Measurements from ENCODE around the gene RCC1. TPM values are rescaled to one million over a fixed set of nuclear protein-coding genes. Genes with fewer than 3 reads are reported as not detected.
"Not testable (repeated sequence)": the region's sequence is repeated elsewhere in the genome, so short reads cannot be mapped to it uniquely, and the experiment has no call there.

RCC1 gene
- total RNA-seq, 1 experiment from 2014 or later = 42.4 TPM

DNA sequence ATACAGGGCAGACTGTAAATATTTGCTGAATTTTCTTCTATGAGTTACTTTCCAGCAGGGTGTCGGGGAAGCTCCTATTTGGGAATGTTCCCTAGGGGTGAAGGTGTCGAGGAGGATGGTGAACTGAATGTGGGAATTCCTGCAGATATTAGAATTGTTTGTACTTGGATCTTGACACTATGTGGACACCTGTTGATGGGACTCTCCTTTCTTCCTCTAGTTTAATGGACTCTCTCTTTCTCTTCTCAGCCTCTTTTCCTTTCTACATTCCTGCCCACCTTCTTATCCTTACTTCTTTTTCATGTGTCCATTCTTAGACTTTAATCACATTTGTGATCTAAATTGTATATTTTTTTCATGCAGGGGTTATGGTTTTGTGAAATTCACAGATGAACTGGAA, 61.1 kb downstream of the RCC1 start:
- no peak overlapping the region for H3K27ac Mint-ChIP-seq (ENCODE audit: low read depth, unreplicated experiment)
- H3K4me1 Mint-ChIP-seq (ENCODE audit: insufficient read depth, unreplicated experiment) = no peaks in the 10 kb centered on the region
- no peaks in the 10 kb centered on the region for H3K9me3 Mint-ChIP-seq (ENCODE audit: unreplicated experiment)
- peaks cover 85% of the 10 kb centered on the region for H3K36me3 Mint-ChIP-seq (ENCODE audit: insufficient read depth, unreplicated experiment)
- no TSS peak for BruUV-seq (replicated peaks)
- TF ChIP-seq, protein P1, sequence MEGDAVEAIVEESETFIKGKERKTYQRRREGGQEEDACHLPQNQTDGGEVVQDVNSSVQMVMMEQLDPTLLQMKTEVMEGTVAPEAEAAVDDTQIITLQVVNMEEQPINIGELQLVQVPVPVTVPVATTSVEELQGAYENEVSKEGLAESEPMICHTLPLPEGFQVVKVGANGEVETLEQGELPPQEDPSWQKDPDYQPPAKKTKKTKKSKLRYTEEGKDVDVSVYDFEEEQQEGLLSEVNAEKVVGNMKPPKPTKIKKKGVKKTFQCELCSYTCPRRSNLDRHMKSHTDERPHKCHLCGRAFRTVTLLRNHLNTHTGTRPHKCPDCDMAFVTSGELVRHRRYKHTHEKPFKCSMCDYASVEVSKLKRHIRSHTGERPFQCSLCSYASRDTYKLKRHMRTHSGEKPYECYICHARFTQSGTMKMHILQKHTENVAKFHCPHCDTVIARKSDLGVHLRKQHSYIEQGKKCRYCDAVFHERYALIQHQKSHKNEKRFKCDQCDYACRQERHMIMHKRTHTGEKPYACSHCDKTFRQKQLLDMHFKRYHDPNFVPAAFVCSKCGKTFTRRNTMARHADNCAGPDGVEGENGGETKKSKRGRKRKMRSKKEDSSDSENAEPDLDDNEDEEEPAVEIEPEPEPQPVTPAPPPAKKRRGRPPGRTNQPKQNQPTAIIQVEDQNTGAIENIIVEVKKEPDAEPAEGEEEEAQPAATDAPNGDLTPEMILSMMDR (IDR thresholded peaks at IDR 0.05; ENCODE audit: unreplicated experiment) = no peak
- DNase-seq (ENCODE audit: unreplicated experiment) = no peak
- ChIA-PET POLR2A (interaction anchor here (0.6 to 1.5 kb wide), 4 partner anchors 11 to 467 kb away, joined by 3 to 4 read pairs (median 4); no protein-coding TSS in a partner anchor), CTCF (interaction anchor here (0.6 to 0.7 kb wide), 2 partner anchors 12 to 40 kb away, joined by 3 to 5 read pairs; no protein-coding TSS in a partner anchor)
- no peak overlapping the region for H3K4me3 Mint-ChIP-seq (ENCODE audit: unreplicated experiment)
- no peaks in the 10 kb centered on the region for H3K27me3 Mint-ChIP-seq (ENCODE audit: insufficient read depth, unreplicated experiment)
- intact Hi-C loops (cut with micrococcal nuclease) = no loop called here

DNA sequence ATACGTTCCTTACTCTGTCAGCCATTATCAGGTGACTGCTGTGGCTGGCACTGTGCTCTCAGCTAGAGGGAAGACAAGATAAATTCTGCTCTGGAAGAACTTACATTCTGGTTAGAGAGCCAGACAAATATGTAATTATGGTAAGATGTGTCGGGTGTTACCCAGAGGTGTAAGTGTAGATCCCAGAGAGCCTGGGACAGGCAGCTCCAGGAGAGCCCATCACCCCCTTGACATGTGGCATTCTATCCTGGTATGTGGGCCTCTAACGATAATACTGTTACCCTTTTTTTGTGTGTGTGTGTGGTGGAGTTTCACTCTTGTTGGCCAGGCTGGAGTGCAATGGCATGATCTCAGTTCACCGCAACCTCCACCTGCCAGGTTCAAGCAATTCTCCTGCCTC, 66.1 kb downstream of the RCC1 start:
- no TSS peak for BruUV-seq (replicated peaks)
- POLR2A ChIA-PET = interaction anchor here (1.4 to 3.8 kb wide), 3 partner anchors 10 to 97 kb away, joined by 3 to 26 read pairs (median 7); partner anchors contain the start of genes GMEB1 and TRNAU1AP
- Mint-ChIP-seq H3K27me3 (ENCODE audit: insufficient read depth, unreplicated experiment) (no peaks in the 10 kb centered on the region), H3K27ac (ENCODE audit: low read depth, unreplicated experiment) (no peak overlapping the region), H3K36me3 (ENCODE audit: insufficient read depth, unreplicated experiment) (peaks cover 79% of the 10 kb centered on the region), H3K4me1 (ENCODE audit: insufficient read depth, unreplicated experiment) (no peaks in the 10 kb centered on the region), H3K9me3 (ENCODE audit: unreplicated experiment) (no peaks in the 10 kb centered on the region), H3K4me3 (ENCODE audit: unreplicated experiment) (no peak overlapping the region)
- intact Hi-C loops (cut with micrococcal nuclease) = no loop called here
- TF ChIP-seq, protein P1 (IDR thresholded peaks at IDR 0.05; ENCODE audit: unreplicated experiment) = no peak
- CTCF ChIA-PET = interaction anchor here (0.6 kb wide), 2 partner anchors 339 to 482 kb away, joined by 3 to 4 read pairs; no protein-coding TSS in a partner anchor
- no peak for DNase-seq (ENCODE audit: unreplicated experiment)

DNA sequence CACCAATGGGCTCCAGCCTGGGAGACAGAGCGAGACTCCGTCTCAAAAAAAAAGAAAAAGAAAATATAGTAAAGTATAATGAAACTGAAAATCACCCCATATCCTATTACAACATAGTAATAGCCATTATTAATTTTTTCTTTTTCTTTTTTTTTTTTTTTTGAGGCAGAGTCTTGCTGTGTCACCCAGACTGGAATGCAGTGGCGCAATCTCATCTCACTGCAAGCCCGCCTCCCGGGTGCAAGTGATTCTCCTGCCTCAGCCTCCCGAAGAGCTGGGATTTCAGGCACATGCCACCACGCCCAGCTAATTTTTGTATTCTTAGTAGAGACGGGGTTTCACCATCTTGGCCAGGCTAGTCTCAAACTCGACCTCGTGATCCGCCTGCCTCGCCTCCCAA, 67.0 kb downstream of the RCC1 start:
- BruUV-seq (replicated peaks); H3K27me3 Mint-ChIP-seq (ENCODE audit: insufficient read depth, unreplicated experiment); H3K4me1 Mint-ChIP-seq (ENCODE audit: insufficient read depth, unreplicated experiment); intact Hi-C loops (cut with micrococcal nuclease); H3K27ac Mint-ChIP-seq (ENCODE audit: low read depth, unreplicated experiment); CTCF ChIA-PET; H3K9me3 Mint-ChIP-seq (ENCODE audit: unreplicated experiment); H3K4me3 Mint-ChIP-seq (ENCODE audit: unreplicated experiment): not testable (repeated sequence)
- POLR2A ChIA-PET = interaction anchor here (1.4 to 3.8 kb wide), 2 partner anchors 9 to 96 kb away, joined by 3 to 26 read pairs; partner anchors contain the start of gene GMEB1
- H3K36me3 Mint-ChIP-seq (ENCODE audit: insufficient read depth, unreplicated experiment) = peaks cover 79% of the 10 kb centered on the region
- peak; percentile 85 for DNase-seq (ENCODE audit: unreplicated experiment)

GRCh38 chr1:28573564-28573963, 67.7 kb downstream of the RCC1 start:
- CTCF ChIA-PET = interaction anchor here (0.6 to 0.7 kb wide), 2 partner anchors 22 to 67 kb away, joined by 3 to 4 read pairs; no protein-coding TSS in a partner anchor
- intact Hi-C loops (cut with micrococcal nuclease) = no loop called here
- POLR2A ChIA-PET = interaction anchor here (3.8 kb wide), 1 partner anchor 8 kb away, joined by 26 read pairs; no protein-coding TSS in a partner anchor
- TF ChIP-seq, protein P1 (IDR thresholded peaks at IDR 0.05; ENCODE audit: unreplicated experiment) = no peak
- no peak for DNase-seq (ENCODE audit: unreplicated experiment)
- Mint-ChIP-seq H3K36me3 (ENCODE audit: insufficient read depth, unreplicated experiment) (peaks cover 79% of the 10 kb centered on the region), H3K27me3 (ENCODE audit: insufficient read depth, unreplicated experiment) (no peaks in the 10 kb centered on the region), H3K9me3 (ENCODE audit: unreplicated experiment) (no peaks in the 10 kb centered on the region), H3K27ac (ENCODE audit: low read depth, unreplicated experiment) (no peak overlapping the region), H3K4me3 (ENCODE audit: unreplicated experiment) (no peak overlapping the region), H3K4me1 (ENCODE audit: insufficient read depth, unreplicated experiment) (no peaks in the 10 kb centered on the region)
- no TSS peak for BruUV-seq (replicated peaks)
